Chondrocyte (in vitro differentiated cells): ENCODE data around the gene HSF5. TPM values are rescaled to one million over a fixed set of nuclear protein-coding genes. Genes with fewer than 3 reads are reported as not detected.

Experiments
- DNase-seq: peaks from one replicate; pipeline ENCODE4 v3.0.0; 2021; ENCODE audit warnings: mixed read lengths, low spot score
- H3K27ac Mint-ChIP-seq: one replicate; pipeline ENCODE4 v1.8.0; 2021; ENCODE audit warnings: mild to moderate bottlenecking, moderate library complexity, mixed read lengths; ENCODE audit not compliant: unreplicated experiment
- H3K27me3 Mint-ChIP-seq: 2 replicates; pipeline ENCODE4 v1.8.0; 2021; ENCODE audit warnings: low read depth, mixed read lengths
- H3K36me3 Mint-ChIP-seq: 2 replicates; pipeline ENCODE4 v1.8.0; 2021; ENCODE audit warnings: low read depth, mixed read lengths
- H3K4me1 Mint-ChIP-seq: 2 replicates; pipeline ENCODE4 v1.8.0; 2021; ENCODE audit warnings: low read depth, mild to moderate bottlenecking, mixed read lengths
- H3K4me3 Mint-ChIP-seq: one replicate; pipeline ENCODE4 v1.8.0; 2021; ENCODE audit warnings: mild to moderate bottlenecking, moderate library complexity, mixed read lengths; ENCODE audit not compliant: unreplicated experiment
- H3K9me3 Mint-ChIP-seq: 2 replicates; pipeline ENCODE4 v1.8.0; 2021; ENCODE audit warnings: low read depth, mixed read lengths
- total RNA-seq: library from RNA; stranded (reverse); gene quantifications from 3 replicates; pipeline ENCODE4 v1.2.1, GENCODE V29; 2021
- TF ChIP-seq, protein P1 (sequence below): fragments of 200-600 bp; sonication (generic); IDR thresholded peaks from 2 replicates; pipeline ENCODE4 v1.5.0; 2021; ENCODE audit warnings: antibody characterized with exemption, mild to moderate bottlenecking, moderate library complexity

Gene HSF5
- total RNA-seq, 1 donor from 2014 or later: not detected

DNA sequence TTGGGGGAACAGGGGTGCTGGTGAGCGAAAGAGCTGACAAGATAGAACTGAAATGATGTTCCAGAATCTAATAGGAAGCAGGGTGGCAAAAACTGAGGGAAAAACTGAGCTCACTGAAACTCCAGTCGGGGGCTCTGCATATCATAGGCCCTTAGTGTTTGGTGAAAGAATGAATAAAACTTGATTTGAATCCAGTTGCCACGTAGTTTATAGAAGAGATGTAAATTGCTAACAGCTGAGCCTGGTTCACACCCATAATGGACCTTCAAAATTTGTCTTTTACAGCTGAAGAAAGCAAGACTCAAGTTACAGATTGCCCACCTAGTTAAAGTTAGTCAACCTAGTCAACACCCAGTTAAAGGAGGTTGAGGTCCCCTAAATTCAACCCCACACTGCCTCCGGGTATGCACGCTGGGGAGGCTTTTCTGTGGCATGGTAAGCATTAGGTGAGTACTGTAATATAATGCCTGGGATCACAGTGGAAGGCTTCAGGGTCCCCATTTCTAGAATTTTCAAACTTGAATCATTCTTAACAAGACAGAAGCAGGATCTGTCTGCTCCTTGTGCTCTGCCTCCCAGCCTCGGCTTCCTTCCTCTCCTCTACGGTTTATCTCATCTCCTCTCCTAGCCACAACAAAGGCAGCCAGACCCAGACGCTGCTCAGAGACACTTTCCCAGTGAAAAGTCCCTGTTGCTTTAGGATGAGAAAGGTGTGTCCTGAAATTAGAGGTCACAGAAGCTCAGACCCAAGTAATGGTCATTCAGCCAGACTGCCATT is 109.3 kb downstream of the HSF5 start:
- H3K4me3 Mint-ChIP-seq: no peak overlapping the region
- H3K27me3 Mint-ChIP-seq: peaks cover 4% of the 10 kb centered on the region
- TF ChIP-seq, protein P1, sequence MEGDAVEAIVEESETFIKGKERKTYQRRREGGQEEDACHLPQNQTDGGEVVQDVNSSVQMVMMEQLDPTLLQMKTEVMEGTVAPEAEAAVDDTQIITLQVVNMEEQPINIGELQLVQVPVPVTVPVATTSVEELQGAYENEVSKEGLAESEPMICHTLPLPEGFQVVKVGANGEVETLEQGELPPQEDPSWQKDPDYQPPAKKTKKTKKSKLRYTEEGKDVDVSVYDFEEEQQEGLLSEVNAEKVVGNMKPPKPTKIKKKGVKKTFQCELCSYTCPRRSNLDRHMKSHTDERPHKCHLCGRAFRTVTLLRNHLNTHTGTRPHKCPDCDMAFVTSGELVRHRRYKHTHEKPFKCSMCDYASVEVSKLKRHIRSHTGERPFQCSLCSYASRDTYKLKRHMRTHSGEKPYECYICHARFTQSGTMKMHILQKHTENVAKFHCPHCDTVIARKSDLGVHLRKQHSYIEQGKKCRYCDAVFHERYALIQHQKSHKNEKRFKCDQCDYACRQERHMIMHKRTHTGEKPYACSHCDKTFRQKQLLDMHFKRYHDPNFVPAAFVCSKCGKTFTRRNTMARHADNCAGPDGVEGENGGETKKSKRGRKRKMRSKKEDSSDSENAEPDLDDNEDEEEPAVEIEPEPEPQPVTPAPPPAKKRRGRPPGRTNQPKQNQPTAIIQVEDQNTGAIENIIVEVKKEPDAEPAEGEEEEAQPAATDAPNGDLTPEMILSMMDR: no peak
- no peak for DNase-seq
- H3K27ac Mint-ChIP-seq: no peak overlapping the region
- no peaks in the 10 kb centered on the region for H3K36me3 Mint-ChIP-seq
- peaks cover 5% of the 10 kb centered on the region for H3K4me1 Mint-ChIP-seq
- no peaks in the 10 kb centered on the region for H3K9me3 Mint-ChIP-seq

DNA sequence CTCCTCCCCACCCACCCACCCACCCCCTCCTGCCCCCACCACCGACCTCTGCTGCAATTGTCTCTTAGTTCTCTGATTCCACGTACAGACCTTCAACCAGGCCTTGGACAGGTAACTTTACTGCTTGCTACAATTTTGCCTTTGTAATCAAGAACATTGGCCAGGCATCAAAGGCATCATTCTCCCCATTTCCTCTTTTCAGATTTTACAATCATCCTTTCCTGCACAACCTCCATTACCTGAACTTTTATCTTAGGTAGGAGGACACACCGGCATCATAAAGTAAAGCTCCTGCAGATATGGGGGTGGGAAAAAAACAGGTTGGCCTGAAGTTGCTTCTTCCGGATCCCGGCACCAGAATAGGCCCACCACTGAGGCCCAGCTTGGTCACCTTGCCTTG is 110.5 kb downstream of the HSF5 start:
- no peaks in the 10 kb centered on the region for H3K36me3 Mint-ChIP-seq
- no peak overlapping the region for H3K4me3 Mint-ChIP-seq
- no peaks in the 10 kb centered on the region for H3K9me3 Mint-ChIP-seq
- DNase-seq: no peak
- TF ChIP-seq, protein P1: no peak
- peaks cover 5% of the 10 kb centered on the region for H3K4me1 Mint-ChIP-seq
- peaks cover 2% of the 10 kb centered on the region for H3K27me3 Mint-ChIP-seq
- no peak overlapping the region for H3K27ac Mint-ChIP-seq

DNA sequence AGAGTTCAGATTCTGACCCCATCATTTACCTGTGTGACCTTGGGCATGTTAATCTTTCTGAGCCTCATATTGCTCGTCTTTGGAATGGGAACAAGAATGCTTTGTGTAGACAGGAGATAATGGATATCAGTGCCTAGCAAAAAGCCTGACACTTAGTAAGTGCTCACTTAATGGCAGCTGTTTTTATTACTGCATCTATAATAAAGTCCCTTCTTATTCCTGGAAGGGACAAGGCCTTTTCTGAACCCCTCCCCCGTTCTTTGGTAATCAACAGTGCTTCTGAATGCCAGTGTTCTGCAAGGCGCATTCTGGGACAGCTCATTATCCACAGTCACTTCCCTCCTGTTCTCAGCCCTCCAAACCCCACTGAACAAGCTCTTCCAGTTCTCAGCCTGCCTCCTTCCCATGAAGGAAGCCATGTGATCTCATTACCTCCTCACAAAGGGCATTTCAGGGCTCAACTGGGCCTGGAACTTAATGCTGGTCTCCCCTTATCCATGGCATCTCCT is 111.1 kb downstream of the HSF5 start:
- H3K27ac Mint-ChIP-seq: no peak overlapping the region
- TF ChIP-seq, protein P1: no peak
- peaks cover 2% of the 10 kb centered on the region for H3K27me3 Mint-ChIP-seq
- H3K4me3 Mint-ChIP-seq: no peak overlapping the region
- peaks cover 5% of the 10 kb centered on the region for H3K4me1 Mint-ChIP-seq
- no peaks in the 10 kb centered on the region for H3K36me3 Mint-ChIP-seq
- no peaks in the 10 kb centered on the region for H3K9me3 Mint-ChIP-seq
- DNase-seq: no peak

DNA sequence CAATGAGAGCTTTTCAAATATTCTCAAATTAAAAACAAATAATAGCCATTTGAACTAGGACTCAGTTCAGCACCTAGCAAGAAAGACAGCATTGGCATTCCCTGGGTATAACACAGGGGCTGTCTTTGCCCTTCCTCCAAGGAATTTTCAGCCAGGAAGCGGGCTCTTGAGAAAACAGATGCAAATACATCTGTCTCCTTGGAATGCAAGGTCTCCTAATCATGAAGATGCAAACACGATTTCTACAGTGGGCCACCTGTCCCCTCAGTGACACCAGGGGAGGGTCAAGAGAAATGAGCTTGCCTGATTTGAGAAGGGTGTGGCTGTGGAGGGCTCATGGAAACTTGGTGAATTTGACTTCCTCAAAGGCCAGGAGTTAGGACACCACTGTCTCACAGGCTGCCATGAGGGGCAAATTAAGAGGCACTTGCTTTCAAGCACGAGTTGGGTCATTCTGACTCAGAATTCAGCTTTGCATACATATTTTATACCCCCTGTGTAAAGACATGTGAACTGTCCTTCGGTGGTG is 111.7 kb downstream of the HSF5 start:
- TF ChIP-seq, protein P1: no peak
- H3K27ac Mint-ChIP-seq: no peak overlapping the region

DNA sequence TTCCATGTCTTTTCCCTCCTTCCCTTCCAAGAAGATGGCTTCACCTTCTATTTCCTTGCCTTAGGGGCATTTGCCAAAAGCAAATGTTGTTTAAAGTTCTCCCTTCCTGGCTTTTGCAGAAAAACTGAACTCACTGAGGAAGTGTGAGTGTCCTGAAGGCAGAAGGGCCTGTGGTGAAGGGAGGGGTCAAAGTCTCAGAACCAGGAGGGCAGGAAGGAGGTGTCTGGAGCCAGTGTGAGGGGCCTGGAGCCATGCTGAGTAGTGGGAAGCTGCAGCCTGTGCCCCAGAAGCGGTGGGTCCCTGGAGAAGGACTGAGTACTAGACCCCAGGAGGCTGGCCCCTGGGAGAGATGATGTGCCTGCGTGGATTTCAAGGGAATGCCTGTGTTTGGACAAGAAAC is 112.4 kb downstream of the HSF5 start:
- TF ChIP-seq, protein P1: no peak
- H3K27me3 Mint-ChIP-seq: no peaks in the 10 kb centered on the region
- H3K36me3 Mint-ChIP-seq: no peaks in the 10 kb centered on the region
- DNase-seq: no peak
- no peaks in the 10 kb centered on the region for H3K4me1 Mint-ChIP-seq
- H3K4me3 Mint-ChIP-seq: no peak overlapping the region
- H3K27ac Mint-ChIP-seq: no peak overlapping the region
- no peaks in the 10 kb centered on the region for H3K9me3 Mint-ChIP-seq

More for the DNA sequence above, 111.7 kb downstream of the HSF5 start:
- Mint-ChIP-seq H3K27me3 (no peaks in the 10 kb centered on the region), H3K4me1 (peaks cover 5% of the 10 kb centered on the region), H3K36me3 (no peaks in the 10 kb centered on the region), H3K9me3 (no peaks in the 10 kb centered on the region), H3K4me3 (no peak overlapping the region)
- no peak for DNase-seq
